Trophoblast cell (in vitro differentiated cells and primary cell): ENCODE measurements around the gene COQ8B.

ENCODE experiments used
- DNase-seq, 2 donors: peaks; one replicate each; pipeline ENCODE4 v3.0.0-alpha.2; 2016
- H2AFZ ChIP-seq: 2 replicates; pipeline ENCODE4 v1.6.1; 2013; ENCODE audit warnings: low read length, moderate library complexity, mild to moderate bottlenecking; ENCODE audit not compliant: insufficient read depth, poor library complexity
- H2AK5ac ChIP-seq: 2 replicates; pipeline ENCODE4 v1.6.1; 2013; ENCODE audit warnings: mild to moderate bottlenecking, low read length
- H2BK120ac ChIP-seq: 2 replicates; pipeline ENCODE4 v1.6.1; 2013; ENCODE audit warnings: low read length, mild to moderate bottlenecking, moderate library complexity; ENCODE audit not compliant: insufficient read depth, poor library complexity
- H2BK12ac ChIP-seq: 2 replicates; pipeline ENCODE4 v1.6.1; 2013; ENCODE audit warnings: mild to moderate bottlenecking, low read length, moderate library complexity
- H2BK5ac ChIP-seq: 2 replicates; pipeline ENCODE4 v1.6.1; 2013; ENCODE audit warnings: low read length, low read depth, moderate library complexity, mild to moderate bottlenecking; ENCODE audit not compliant: poor library complexity
- H3K14ac ChIP-seq: 2 replicates; pipeline ENCODE4 v1.6.1; 2013; ENCODE audit warnings: mild to moderate bottlenecking, low read length
- H3K18ac ChIP-seq: 2 replicates; pipeline ENCODE4 v1.6.1; 2013; ENCODE audit warnings: mild to moderate bottlenecking, low read length
- H3K23ac ChIP-seq: 2 replicates; pipeline ENCODE4 v1.6.1; 2013; ENCODE audit warnings: low read length
- H3K27ac ChIP-seq: 2 replicates; pipeline ENCODE4 v1.5.1; 2013; ENCODE audit warnings: low read depth, mild to moderate bottlenecking, inconsistent platforms, low read length, moderate library complexity
- H3K27me3 ChIP-seq: 2 replicates; pipeline ENCODE4 v1.6.1; 2013; ENCODE audit warnings: inconsistent platforms, mild to moderate bottlenecking, low read length, moderate library complexity; ENCODE audit not compliant: insufficient read depth
- H3K36me3 ChIP-seq, 2 experiments: 1 replicate in 1 of 2; 2 replicates in 1 of 2; pipeline ENCODE4 v1.6.1; 2013; ENCODE audit warnings: low read length in 2 of 2, mild to moderate bottlenecking in 2 of 2, moderate library complexity in 1 of 2; ENCODE audit not compliant: insufficient read depth in 2 of 2, control insufficient read depth in 1 of 2
- H3K4ac ChIP-seq: 2 replicates; pipeline ENCODE4 v1.6.1; 2013; ENCODE audit warnings: low read depth, mild to moderate bottlenecking, low read length, moderate library complexity
- H3K4me1 ChIP-seq, 2 experiments: 1 replicate in 1 of 2; 2 replicates in 1 of 2; pipeline ENCODE4 v1.6.1; 2013; ENCODE audit warnings: low read length in 2 of 2, mild to moderate bottlenecking in 2 of 2, moderate library complexity in 1 of 2; ENCODE audit not compliant: insufficient read depth in 2 of 2, control insufficient read depth in 1 of 2
- H3K4me2 ChIP-seq: 2 replicates; pipeline ENCODE4 v1.6.1; 2013; ENCODE audit warnings: inconsistent platforms, mild to moderate bottlenecking, low read length, moderate library complexity
- H3K4me3 ChIP-seq: 2 replicates; pipeline ENCODE4 v1.5.1; 2013; ENCODE audit warnings: mild to moderate bottlenecking, low read depth, low read length, inconsistent platforms
- H3K79me1 ChIP-seq: one replicate; pipeline ENCODE4 v1.6.1; 2013; ENCODE audit warnings: low read length
- H3K79me2 ChIP-seq: 2 replicates; pipeline ENCODE4 v1.6.1; 2013; ENCODE audit warnings: low read length, mild to moderate bottlenecking; ENCODE audit not compliant: control insufficient read depth, insufficient read depth, poor library complexity
- H3K9ac ChIP-seq: 2 replicates; pipeline ENCODE4 v1.6.1; 2013; ENCODE audit warnings: mild to moderate bottlenecking, low read length
- H3K9me3 ChIP-seq: 2 replicates; pipeline ENCODE4 v1.6.1; 2013; ENCODE audit warnings: low read depth, mild to moderate bottlenecking, control low read depth, inconsistent platforms, low read length; ENCODE audit not compliant: insufficient read depth
- H4K12ac ChIP-seq: 2 replicates; pipeline ENCODE4 v1.6.1; 2013; ENCODE audit warnings: low read depth, mild to moderate bottlenecking, low read length, moderate library complexity
- H4K8ac ChIP-seq: 2 replicates; pipeline ENCODE4 v1.6.1; 2013; ENCODE audit warnings: low read depth, mild to moderate bottlenecking, low read length, moderate library complexity
- H4K91ac ChIP-seq: one replicate; pipeline ENCODE4 v1.6.1; 2013; ENCODE audit warnings: low read depth, mild to moderate bottlenecking, low read length, moderate library complexity
- WGBS: extraction: QIAGEN DNeasy Blood & Tissue Kit; methylation state at CpG from one replicate; pipeline ENCODE4 v1.1.7; 2013; ENCODE audit warnings: missing lambda C conversion rate; ENCODE audit not compliant: insufficient read length, insufficient coverage; ENCODE audit errors: extremely low coverage; 5-methylcytosine and 5-hydroxymethylcytosine counted together

COQ8B gene

GRCh38 chr19:40663695-40664692 lies 52.7 kb downstream of the COQ8B start:
- no peak overlapping the region for H3K23ac ChIP-seq
- H3K4me2 ChIP-seq: peak overlapping the region; percentile 81

GRCh38 chr19:40662925-40663694 lies 53.6 kb downstream of the COQ8B start:
- H4K8ac ChIP-seq: peak overlapping the region; percentile 62
- H3K4me3 ChIP-seq: peak overlapping the region; percentile 76
- no CpG with 5 or more reads among the region's 60 CpGs for WGBS
- H3K79me2 ChIP-seq: no peaks in the 10 kb centered on the region
- peaks cover 6 to 7% of the 10 kb centered on the region in 2 experiments for H3K4me1 ChIP-seq
- H2BK120ac ChIP-seq: peak overlapping the region; percentile 2
- H3K4me2 ChIP-seq: peak overlapping the region; percentile 81
- no peak overlapping the region for H2BK5ac ChIP-seq
- H2BK12ac ChIP-seq: peak overlapping the region; percentile 6
- H2AK5ac ChIP-seq: no peak overlapping the region
- peak overlapping the region; percentile 41 for H3K14ac ChIP-seq
- H3K79me1 ChIP-seq: peaks cover 5% of the 10 kb centered on the region
- peak overlapping the region; percentile 24 for H3K18ac ChIP-seq
- H3K23ac ChIP-seq: no peak overlapping the region
- H3K36me3 ChIP-seq: peaks cover 13% of the 10 kb centered on the region in 2 experiments
- H2AFZ ChIP-seq: peak overlapping the region; percentile 53
- DNase-seq: peak; percentile 88 to 94
- no peak overlapping the region for H3K27ac ChIP-seq
- H4K91ac ChIP-seq: peak overlapping the region; percentile 69
- H3K27me3 ChIP-seq: no peaks in the 10 kb centered on the region
- peaks cover 2% of the 10 kb centered on the region for H3K9me3 ChIP-seq
- H4K12ac ChIP-seq: peak overlapping the region; percentile 5
- H3K9ac ChIP-seq: no peak overlapping the region
- H3K4ac ChIP-seq: no peak overlapping the region

More at GRCh38 chr19:40663695-40664692, 52.7 kb downstream of the COQ8B start:
- Histone ChIP-seq H3K14ac (peak overlapping the region; percentile 15), H4K12ac (peak overlapping the region; percentile 5), H3K36me3 (peaks cover 14 to 19% of the 10 kb centered on the region in 2 experiments), H2AFZ (peak overlapping the region; percentile 53), H3K9me3 (peaks cover 2% of the 10 kb centered on the region), H3K27me3 (no peaks in the 10 kb centered on the region), H3K79me1 (peaks cover 5% of the 10 kb centered on the region), H3K4me3 (peak overlapping the region; percentile 3), H2BK5ac (no peak overlapping the region), H4K8ac (peak overlapping the region; percentile 62), H3K4me1 (peaks cover 6 to 7% of the 10 kb centered on the region in 2 experiments), H3K79me2 (no peaks in the 10 kb centered on the region), H3K9ac (no peak overlapping the region), H3K27ac (no peak overlapping the region), H4K91ac (peak overlapping the region; percentile 69), H2AK5ac (no peak overlapping the region), H2BK12ac (peak overlapping the region; percentile 6), H3K4ac (no peak overlapping the region), H3K18ac (peak overlapping the region; percentile 24), H2BK120ac (peak overlapping the region; percentile 2)
- WGBS: no CpG with 5 or more reads among the region's 24 CpGs
- no peak for DNase-seq

GRCh38 chr19:40661616-40662015 lies 55.1 kb downstream of the COQ8B start:
- no peak overlapping the region for H2AFZ ChIP-seq
- peaks cover 2% of the 10 kb centered on the region for H3K9me3 ChIP-seq
- no peak overlapping the region for H3K14ac ChIP-seq
- no CpG with 5 or more reads among the region's 1 CpG for WGBS
- H3K4me2 ChIP-seq: no peak overlapping the region
- H4K8ac ChIP-seq: no peak overlapping the region
- H2BK5ac ChIP-seq: no peak overlapping the region
- H3K4me1 ChIP-seq: peaks cover 6 to 8% of the 10 kb centered on the region in 2 experiments
- no peak overlapping the region for H3K9ac ChIP-seq
- H4K91ac ChIP-seq: no peak overlapping the region
- no peak overlapping the region for H3K23ac ChIP-seq
- no peak overlapping the region for H2AK5ac ChIP-seq
- H3K18ac ChIP-seq: no peak overlapping the region
- DNase-seq: peak; percentile 65 to 74
- H2BK12ac ChIP-seq: no peak overlapping the region
- H2BK120ac ChIP-seq: no peak overlapping the region
- H3K79me1 ChIP-seq: peaks cover 5% of the 10 kb centered on the region
- no peak overlapping the region for H3K27ac ChIP-seq
- H3K36me3 ChIP-seq: no peaks in the 10 kb centered on the region
- H4K12ac ChIP-seq: no peak overlapping the region
- no peak overlapping the region for H3K4ac ChIP-seq
- no peaks in the 10 kb centered on the region for H3K27me3 ChIP-seq
- no peak overlapping the region for H3K4me3 ChIP-seq
- no peaks in the 10 kb centered on the region for H3K79me2 ChIP-seq

GRCh38 chr19:40659566-40659965 lies 57.1 kb downstream of the COQ8B start:
- Histone ChIP-seq H3K4me2 (no peak overlapping the region), H2BK120ac (no peak overlapping the region), H4K8ac (no peak overlapping the region), H3K18ac (no peak overlapping the region), H3K4me1 (peaks cover 6 to 10% of the 10 kb centered on the region in 2 experiments), H3K23ac (no peak overlapping the region), H2BK5ac (no peak overlapping the region), H3K36me3 (no peaks in the 10 kb centered on the region), H3K4me3 (no peak overlapping the region), H3K9ac (no peak overlapping the region), H3K79me1 (peaks cover 5% of the 10 kb centered on the region), H4K91ac (no peak overlapping the region), H3K9me3 (peaks cover 2% of the 10 kb centered on the region), H2AFZ (no peak overlapping the region), H2AK5ac (no peak overlapping the region), H3K79me2 (no peaks in the 10 kb centered on the region), H4K12ac (no peak overlapping the region), H3K27me3 (no peaks in the 10 kb centered on the region), H3K14ac (no peak overlapping the region), H3K4ac (no peak overlapping the region), H2BK12ac (no peak overlapping the region), H3K27ac (no peak overlapping the region)
- WGBS: no CpG with 5 or more reads among the region's 11 CpGs
- no peak for DNase-seq
